T-helper 2 cell treated with Interferon-gamma antibody and Interleukin-4, amounts not matched to agents 5 μg/mL and 100 μg/mL, for 36 hours (primary cell): Measurements from ENCODE around the gene DBNDD2.

Experiments used
- DNase-seq: peaks from one replicate; pipeline ENCODE4 v3.0.0; 2021; ENCODE audit warnings: low spot score
- H3K27ac Mint-ChIP-seq: one replicate; pipeline ENCODE4 v1.8.0; 2021; ENCODE audit warnings: mild to moderate bottlenecking, mixed read lengths
- H3K27me3 Mint-ChIP-seq: one replicate; pipeline ENCODE4 v1.8.0; 2021; ENCODE audit warnings: low read depth, mixed read lengths
- H3K36me3 Mint-ChIP-seq: one replicate; pipeline ENCODE4 v1.8.0; 2021; ENCODE audit warnings: low read depth, mixed read lengths
- H3K4me1 Mint-ChIP-seq: one replicate; pipeline ENCODE4 v1.8.0; 2021; ENCODE audit warnings: low read depth, mixed read lengths
- H3K4me3 Mint-ChIP-seq: one replicate; pipeline ENCODE4 v1.8.0; 2022; ENCODE audit warnings: mild to moderate bottlenecking, moderate library complexity, mixed read lengths
- H3K9me3 Mint-ChIP-seq: one replicate; pipeline ENCODE4 v1.8.0; 2021; ENCODE audit warnings: mixed read lengths

Gene DBNDD2

GRCh38 chr20:45400346-45401031, 7.6 kb upstream of the DBNDD2 start:
- no peak for DNase-seq
- H3K9me3 Mint-ChIP-seq = peaks cover 30% of the 10 kb centered on the region
- H3K36me3 Mint-ChIP-seq = peaks cover 6% of the 10 kb centered on the region
- peaks cover 12% of the 10 kb centered on the region for H3K27me3 Mint-ChIP-seq
- H3K4me1 Mint-ChIP-seq = peaks cover 6% of the 10 kb centered on the region
- H3K27ac Mint-ChIP-seq = no peak overlapping the region
- H3K4me3 Mint-ChIP-seq = no peak overlapping the region

GRCh38 chr20:45402946-45403345, 5.1 kb upstream of the DBNDD2 start:
- H3K36me3 Mint-ChIP-seq = peaks cover 6% of the 10 kb centered on the region
- no peak overlapping the region for H3K4me3 Mint-ChIP-seq
- H3K27me3 Mint-ChIP-seq = peaks cover 21% of the 10 kb centered on the region
- H3K4me1 Mint-ChIP-seq = peaks cover 13% of the 10 kb centered on the region
- H3K27ac Mint-ChIP-seq = no peak overlapping the region
- no peak for DNase-seq
- peaks cover 30% of the 10 kb centered on the region for H3K9me3 Mint-ChIP-seq

- DNase-seq = no peak
- Mint-ChIP-seq H3K4me3 (peak overlapping the region; percentile 79), H3K27me3 (peaks cover 21% of the 10 kb centered on the region), H3K4me1 (peaks cover 15% of the 10 kb centered on the region), H3K36me3 (peaks cover 6% of the 10 kb centered on the region), H3K27ac (no peak overlapping the region), H3K9me3 (peaks cover 27% of the 10 kb centered on the region)
Observed at GRCh38 chr20:45404438-45404837, 3.7 kb upstream of the DBNDD2 start.

- DNase-seq = peak; percentile 52
- peaks cover 15% of the 10 kb centered on the region for H3K9me3 Mint-ChIP-seq
- no peak overlapping the region for H3K27ac Mint-ChIP-seq
- H3K4me3 Mint-ChIP-seq = peak overlapping the region; percentile 74
- peaks cover 4% of the 10 kb centered on the region for H3K36me3 Mint-ChIP-seq
- H3K4me1 Mint-ChIP-seq = peaks cover 16% of the 10 kb centered on the region
- H3K27me3 Mint-ChIP-seq = peaks cover 21% of the 10 kb centered on the region
Observed at GRCh38 chr20:45405571-45406259, 2.4 kb upstream of the DBNDD2 start.

GRCh38 chr20:45406260-45407066, 1.6 kb upstream of the DBNDD2 start:
- peak; percentile 53 for DNase-seq
- Mint-ChIP-seq H3K9me3 (peaks cover 11% of the 10 kb centered on the region), H3K4me3 (peak overlapping the region; percentile 81), H3K27ac (no peak overlapping the region), H3K4me1 (peaks cover 18% of the 10 kb centered on the region), H3K36me3 (peaks cover 2% of the 10 kb centered on the region), H3K27me3 (peaks cover 21% of the 10 kb centered on the region)

GRCh38 chr20:45407067-45407745, 883 bp upstream of the DBNDD2 start:
- peak overlapping the region; percentile 81 for H3K4me3 Mint-ChIP-seq
- peaks cover 21% of the 10 kb centered on the region for H3K27me3 Mint-ChIP-seq
- peaks cover 2% of the 10 kb centered on the region for H3K36me3 Mint-ChIP-seq
- H3K4me1 Mint-ChIP-seq = peaks cover 18% of the 10 kb centered on the region
- DNase-seq = no peak
- no peak overlapping the region for H3K27ac Mint-ChIP-seq
- H3K9me3 Mint-ChIP-seq = peaks cover 4% of the 10 kb centered on the region

GRCh38 chr20:45408646-45409213, 641 bp downstream of the DBNDD2 start:
- Mint-ChIP-seq H3K27ac (no peak overlapping the region), H3K27me3 (peaks cover 19% of the 10 kb centered on the region), H3K4me3 (no peak overlapping the region), H3K9me3 (no peaks in the 10 kb centered on the region), H3K36me3 (peaks cover 2% of the 10 kb centered on the region), H3K4me1 (peaks cover 18% of the 10 kb centered on the region)
- no peak for DNase-seq

- Mint-ChIP-seq H3K36me3 (peaks cover 2% of the 10 kb centered on the region), H3K9me3 (no peaks in the 10 kb centered on the region), H3K4me1 (peaks cover 18% of the 10 kb centered on the region), H3K4me3 (no peak overlapping the region), H3K27me3 (peaks cover 17% of the 10 kb centered on the region), H3K27ac (no peak overlapping the region)
- no peak for DNase-seq
Observed at GRCh38 chr20:45409521-45410272, 1.6 kb downstream of the DBNDD2 start.

GRCh38 chr20:45410887-45411286, 2.8 kb downstream of the DBNDD2 start:
- peaks cover 11% of the 10 kb centered on the region for H3K27me3 Mint-ChIP-seq
- peaks cover 2% of the 10 kb centered on the region for H3K36me3 Mint-ChIP-seq
- no peak overlapping the region for H3K4me3 Mint-ChIP-seq
- no peaks in the 10 kb centered on the region for H3K9me3 Mint-ChIP-seq
- DNase-seq = no peak
- H3K4me1 Mint-ChIP-seq = peaks cover 22% of the 10 kb centered on the region
- H3K27ac Mint-ChIP-seq = no peak overlapping the region

GRCh38 chr20:45412653-45413052, 4.6 kb downstream of the DBNDD2 start:
- Mint-ChIP-seq H3K9me3 (no peaks in the 10 kb centered on the region), H3K4me3 (no peak overlapping the region), H3K4me1 (peaks cover 27% of the 10 kb centered on the region), H3K27ac (no peak overlapping the region), H3K27me3 (peaks cover 3% of the 10 kb centered on the region), H3K36me3 (peaks cover 2% of the 10 kb centered on the region)
- DNase-seq = no peak

GRCh38 chr20:45413479-45413878, 5.4 kb downstream of the DBNDD2 start:
- no peak for DNase-seq
- Mint-ChIP-seq H3K4me1 (peaks cover 31% of the 10 kb centered on the region), H3K27ac (no peak overlapping the region), H3K27me3 (peaks cover 3% of the 10 kb centered on the region), H3K36me3 (peaks cover 9% of the 10 kb centered on the region), H3K4me3 (no peak overlapping the region), H3K9me3 (no peaks in the 10 kb centered on the region)

- Mint-ChIP-seq H3K4me3 (peak within 1 kb of the TSS; percentile 94), H3K27me3 (peaks cover 3% of the 10 kb centered on the region), H3K9me3 (no peaks in the 10 kb centered on the region), H3K4me1 (peaks cover 27% of the 10 kb centered on the region), H3K36me3 (peaks cover 24% of the 10 kb centered on the region), H3K27ac (peak within 1 kb of the TSS; percentile 90)
- peak; percentile 89 for DNase-seq
Observed at GRCh38 chr20:45415822-45416637, 7.9 kb downstream of the DBNDD2 start, which contains the start of gene PIGT. Gene PIGT (plus strand): TSS chr20:45416141. CDS start chr20:45416157, 16 bp downstream.
